Ishikawa (cell line): ENCODE data around the gene RAPGEF6.

ENCODE experiments used
- CEBPB ChIP-seq: IDR thresholded peaks from 2 replicates; pipeline ENCODE4 v1.6.1; 2012
- EGR1 ChIP-seq: IDR thresholded peaks from 2 replicates; pipeline ENCODE4 v1.6.1; 2012
- EP300 ChIP-seq: IDR thresholded peaks from 2 replicates; pipeline ENCODE4 v1.6.1; 2012; ENCODE audit warnings: borderline replicate concordance
- NFIC ChIP-seq: IDR thresholded peaks from 2 replicates; pipeline ENCODE4 v1.6.1; 2012
- RAD21 ChIP-seq: IDR thresholded peaks from 2 replicates; pipeline ENCODE4 v1.6.1; 2012; ENCODE audit warnings: low read depth
- TAF1 ChIP-seq: IDR thresholded peaks from 2 replicates; pipeline ENCODE4 v1.6.1; 2012; ENCODE audit warnings: low read depth, mild to moderate bottlenecking
- TCF12 ChIP-seq: IDR thresholded peaks from 2 replicates; pipeline ENCODE4 v1.6.1; 2012; ENCODE audit warnings: low read depth
- TEAD4 ChIP-seq: IDR thresholded peaks from 2 replicates; pipeline ENCODE4 v1.6.1; 2012
- YY1 ChIP-seq: IDR thresholded peaks from 2 replicates; pipeline ENCODE4 v1.6.1; 2012; ENCODE audit warnings: low read depth
- ZBTB7A ChIP-seq: IDR thresholded peaks from 2 replicates; pipeline ENCODE4 v1.6.1; 2012; ENCODE audit warnings: low read depth
- TF ChIP-seq, protein P1 (sequence below): IDR thresholded peaks from 2 replicates; pipeline ENCODE4 v1.6.1; 2012; ENCODE audit warnings: low read depth, mild to moderate bottlenecking
- TF ChIP-seq, protein P2 (sequence below): IDR thresholded peaks from 2 replicates; pipeline ENCODE4 v1.6.1; 2012

DNA sequence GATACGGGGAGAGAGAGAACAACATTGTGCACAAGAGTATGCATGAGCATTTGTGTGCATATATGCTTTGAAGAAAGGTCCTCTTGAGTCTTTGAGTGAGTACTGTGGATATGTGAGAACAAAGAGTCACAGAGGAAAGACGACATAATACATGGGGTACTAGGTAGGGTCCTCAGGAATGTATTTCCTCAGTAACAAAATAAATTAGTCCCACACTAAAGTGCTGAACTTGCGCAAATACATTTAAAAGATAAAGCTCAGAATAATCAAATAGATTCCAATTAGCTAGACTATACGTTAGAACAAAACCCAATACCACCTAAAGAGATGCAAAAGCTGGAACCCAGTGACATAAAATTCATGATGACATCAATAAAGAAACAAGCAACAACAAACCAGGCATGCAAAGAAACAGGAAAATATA, 70.8 kb downstream of the RAPGEF6 start:
- TF ChIP-seq YY1 (no peak), TAF1 (no peak), EP300 (no peak), TCF12 (no peak), RAD21 (no peak), CEBPB (no peak), ZBTB7A (no peak), NFIC (no peak), EGR1 (no peak), TEAD4 (no peak)
- TF ChIP-seq, protein P1, sequence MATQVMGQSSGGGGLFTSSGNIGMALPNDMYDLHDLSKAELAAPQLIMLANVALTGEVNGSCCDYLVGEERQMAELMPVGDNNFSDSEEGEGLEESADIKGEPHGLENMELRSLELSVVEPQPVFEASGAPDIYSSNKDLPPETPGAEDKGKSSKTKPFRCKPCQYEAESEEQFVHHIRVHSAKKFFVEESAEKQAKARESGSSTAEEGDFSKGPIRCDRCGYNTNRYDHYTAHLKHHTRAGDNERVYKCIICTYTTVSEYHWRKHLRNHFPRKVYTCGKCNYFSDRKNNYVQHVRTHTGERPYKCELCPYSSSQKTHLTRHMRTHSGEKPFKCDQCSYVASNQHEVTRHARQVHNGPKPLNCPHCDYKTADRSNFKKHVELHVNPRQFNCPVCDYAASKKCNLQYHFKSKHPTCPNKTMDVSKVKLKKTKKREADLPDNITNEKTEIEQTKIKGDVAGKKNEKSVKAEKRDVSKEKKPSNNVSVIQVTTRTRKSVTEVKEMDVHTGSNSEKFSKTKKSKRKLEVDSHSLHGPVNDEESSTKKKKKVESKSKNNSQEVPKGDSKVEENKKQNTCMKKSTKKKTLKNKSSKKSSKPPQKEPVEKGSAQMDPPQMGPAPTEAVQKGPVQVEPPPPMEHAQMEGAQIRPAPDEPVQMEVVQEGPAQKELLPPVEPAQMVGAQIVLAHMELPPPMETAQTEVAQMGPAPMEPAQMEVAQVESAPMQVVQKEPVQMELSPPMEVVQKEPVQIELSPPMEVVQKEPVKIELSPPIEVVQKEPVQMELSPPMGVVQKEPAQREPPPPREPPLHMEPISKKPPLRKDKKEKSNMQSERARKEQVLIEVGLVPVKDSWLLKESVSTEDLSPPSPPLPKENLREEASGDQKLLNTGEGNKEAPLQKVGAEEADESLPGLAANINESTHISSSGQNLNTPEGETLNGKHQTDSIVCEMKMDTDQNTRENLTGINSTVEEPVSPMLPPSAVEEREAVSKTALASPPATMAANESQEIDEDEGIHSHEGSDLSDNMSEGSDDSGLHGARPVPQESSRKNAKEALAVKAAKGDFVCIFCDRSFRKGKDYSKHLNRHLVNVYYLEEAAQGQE, result no peak
- TF ChIP-seq, protein P2, sequence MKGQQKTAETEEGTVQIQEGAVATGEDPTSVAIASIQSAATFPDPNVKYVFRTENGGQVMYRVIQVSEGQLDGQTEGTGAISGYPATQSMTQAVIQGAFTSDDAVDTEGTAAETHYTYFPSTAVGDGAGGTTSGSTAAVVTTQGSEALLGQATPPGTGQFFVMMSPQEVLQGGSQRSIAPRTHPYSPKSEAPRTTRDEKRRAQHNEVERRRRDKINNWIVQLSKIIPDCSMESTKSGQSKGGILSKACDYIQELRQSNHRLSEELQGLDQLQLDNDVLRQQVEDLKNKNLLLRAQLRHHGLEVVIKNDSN, result no peak
